Gastroesophageal sphincter (tissue), 4 donors: ENCODE measurements around the gene HOXC9. TPM values are rescaled to one million over a fixed set of nuclear protein-coding genes. Genes with fewer than 3 reads are reported as not detected.

ENCODE experiments used
- ATAC-seq: fragments of 150-250 bp; one replicate; pipeline ENCODE4 v1.9.1; 2016; ENCODE audit warnings: mild to moderate bottlenecking, moderate library complexity
- H3K27ac ChIP-seq, 4 donors: fragments of 200-600 bp; sonication (generic) in 3 of 4; 1 replicate in 3 of 4; 2 replicates in 1 of 4; pipeline ENCODE4 v1.5.1; 2016 to 2019
- H3K27me3 ChIP-seq: fragments of 200-600 bp; sonication (generic); one replicate; pipeline ENCODE4 v1.5.1; 2019
- H3K36me3 ChIP-seq, 2 donors: fragments of 200-600 bp; sonication (generic); one replicate each; pipeline ENCODE4 v1.5.1; 2019; ENCODE audit warnings: control low read depth in 1 of 2
- H3K4me1 ChIP-seq, 3 donors: fragments of 200-600 bp; sonication (generic); 1 replicate in 2 of 3; 2 replicates in 1 of 3; pipeline ENCODE4 v1.5.1; 2016 to 2019; ENCODE audit warnings: control low read depth in 2 of 3
- H3K4me3 ChIP-seq, 2 donors: fragments of 200-600 bp; sonication (generic); one replicate each; pipeline ENCODE4 v1.5.1; 2019; ENCODE audit warnings: mild to moderate bottlenecking in 1 of 2, moderate library complexity in 1 of 2
- H3K9me3 ChIP-seq, 3 donors: fragments of 200-600 bp; sonication (generic); one replicate each; pipeline ENCODE4 v1.5.1; 2017 to 2019; ENCODE audit warnings: control low read depth in 2 of 3
- CTCF ChIP-seq, 4 experiments: fragments of 200-600 bp in 2 of 4; fragments of 450-650 bp in 2 of 4; sonication (generic) in 1 of 4; IDR thresholded peaks; one replicate each; pipeline ENCODE4 v1.5.1; 2017 to 2019; ENCODE audit warnings: antibody characterized with exemption in 4 of 4, mild to moderate bottlenecking in 2 of 4, moderate library complexity in 2 of 4
- EP300 ChIP-seq: sonication (generic); formaldehyde crosslinking; IDR thresholded peaks from one replicate; pipeline ENCODE4 v1.6.1; 2017; ENCODE audit warnings: antibody characterized with exemption, mild to moderate bottlenecking
- POLR2A ChIP-seq, 2 donors: fragments of 450-650 bp; IDR thresholded peaks; one replicate each; pipeline ENCODE4 v1.6.1; 2017; ENCODE audit warnings: antibody characterized with exemption in 2 of 2, mild to moderate bottlenecking in 2 of 2, moderate library complexity in 1 of 2
- POLR2AphosphoS5 ChIP-seq: sonication (generic); formaldehyde crosslinking; IDR thresholded peaks from one replicate; pipeline ENCODE4 v1.6.1; 2017; ENCODE audit warnings: antibody characterized with exemption
- WGBS, 2 donors: methylation state at CpG; one replicate each; pipeline ENCODE4 v1.1.5; 2018; ENCODE audit warnings: low coverage in 1 of 2; 5-methylcytosine and 5-hydroxymethylcytosine counted together
- total RNA-seq, 4 donors: library from RNA; depleted of rRNA; stranded (reverse); fragments of >200 nt; gene quantifications; one replicate each; pipeline ENCODE4 v1.1.0, GENCODE V29; 2016

HOXC9 gene
- total RNA-seq, 4 donors from 2014 or later: not detected

GRCh38 chr12:54025499-54026405 is 25.8 kb downstream of the HOXC9 start:
- peaks cover 0 to 20% (median 0%) of the 10 kb centered on the region in 3 donors for H3K4me1 ChIP-seq
- no peak overlapping the region for H3K27ac ChIP-seq
- no peak for TF ChIP-seq POLR2AphosphoS5
- TF ChIP-seq POLR2A (IDR thresholded peaks at IDR 0.05): no peak
- TF ChIP-seq EP300: no peak
- no peak for TF ChIP-seq CTCF (IDR thresholded peaks at IDR 0.05)
- H3K36me3 ChIP-seq: no peaks in the 10 kb centered on the region
- no peak for ATAC-seq
- no peak overlapping the region for H3K4me3 ChIP-seq
- H3K9me3 ChIP-seq: no peaks in the 10 kb centered on the region
- H3K27me3 ChIP-seq: peaks cover 100% of the 10 kb centered on the region
- WGBS, 2 donors: 22 to 30% methylated on average over 5 to 7 of the region's 7 CpGs

- no peak overlapping the region for H3K27ac ChIP-seq
- no peak for TF ChIP-seq EP300
- no peak for TF ChIP-seq POLR2A (IDR thresholded peaks at IDR 0.05)
- TF ChIP-seq POLR2AphosphoS5: no peak
- no peak for TF ChIP-seq CTCF (IDR thresholded peaks at IDR 0.05)
These were observed 26.9 kb downstream of the HOXC9 start for GRCh38 chr12:54026640-54027441.

GRCh38 chr12:54027442-54027786 is 27.5 kb downstream of the HOXC9 start:
- Histone ChIP-seq H3K36me3 (no peaks in the 10 kb centered on the region), H3K27ac (no peak overlapping the region), H3K27me3 (peaks cover 100% of the 10 kb centered on the region), H3K4me3 (no peak overlapping the region), H3K4me1 (peaks cover 0 to 23% (median 0%) of the 10 kb centered on the region in 3 donors), H3K9me3 (peaks cover 0 to under 1% (median 0%) of the 10 kb centered on the region in 3 donors)
- TF ChIP-seq POLR2A (IDR thresholded peaks at IDR 0.05) (no peak), CTCF (IDR thresholded peaks at IDR 0.05) (no peak), POLR2AphosphoS5 (no peak), EP300 (no peak)
- ATAC-seq: no peak
- WGBS, 2 donors: 44 to 56% methylated on average over 3 of the region's 3 CpGs

More at GRCh38 chr12:54026640-54027441, 26.9 kb downstream of the HOXC9 start:
- Histone ChIP-seq H3K27me3 (peaks cover 100% of the 10 kb centered on the region), H3K9me3 (no peaks in the 10 kb centered on the region), H3K4me1 (peaks cover 0 to 20% (median 0%) of the 10 kb centered on the region in 3 donors), H3K4me3 (no peak overlapping the region), H3K36me3 (no peaks in the 10 kb centered on the region)
- ATAC-seq: no peak
- 16 to 33% methylated on average over 14 to 19 of the region's 22 CpGs for WGBS, 2 donors

- H3K4me1 ChIP-seq: peaks cover 0 to 34% (median 0%) of the 10 kb centered on the region in 3 donors
- H3K27ac ChIP-seq: no peak within 1 kb of the TSS
- 6 to 9% methylated on average over 19 to 26 of the region's 36 CpGs for WGBS, 2 donors
- no peak for ATAC-seq
- H3K27me3 ChIP-seq: peaks cover 99% of the 10 kb centered on the region
- no peaks in the 10 kb centered on the region for H3K36me3 ChIP-seq
- peaks cover 0 to 4% (median 0%) of the 10 kb centered on the region in 3 donors for H3K9me3 ChIP-seq
- H3K4me3 ChIP-seq: peak within 1 kb of the TSS in 1 of 2 donors; percentile 37
- TF ChIP-seq POLR2AphosphoS5 (no peak), CTCF (IDR thresholded peaks at IDR 0.05) (no peak), EP300 (no peak), POLR2A (IDR thresholded peaks at IDR 0.05) (no peak)
These were observed 28.6 kb downstream of the HOXC9 start, which contains the start of gene HOXC6 for GRCh38 chr12:54028314-54029201. HOXC6 (plus strand) TSS chr12:54028440; CDS start chr12:54028522, 82 bp downstream.
